Measurements from ENCODE around the gene SEMA3B.
"Not testable (repeated sequence)": the region's sequence is repeated elsewhere in the genome, so short reads cannot be mapped to it uniquely, and the experiment has no call there.

The SEMA3B gene

DNA sequence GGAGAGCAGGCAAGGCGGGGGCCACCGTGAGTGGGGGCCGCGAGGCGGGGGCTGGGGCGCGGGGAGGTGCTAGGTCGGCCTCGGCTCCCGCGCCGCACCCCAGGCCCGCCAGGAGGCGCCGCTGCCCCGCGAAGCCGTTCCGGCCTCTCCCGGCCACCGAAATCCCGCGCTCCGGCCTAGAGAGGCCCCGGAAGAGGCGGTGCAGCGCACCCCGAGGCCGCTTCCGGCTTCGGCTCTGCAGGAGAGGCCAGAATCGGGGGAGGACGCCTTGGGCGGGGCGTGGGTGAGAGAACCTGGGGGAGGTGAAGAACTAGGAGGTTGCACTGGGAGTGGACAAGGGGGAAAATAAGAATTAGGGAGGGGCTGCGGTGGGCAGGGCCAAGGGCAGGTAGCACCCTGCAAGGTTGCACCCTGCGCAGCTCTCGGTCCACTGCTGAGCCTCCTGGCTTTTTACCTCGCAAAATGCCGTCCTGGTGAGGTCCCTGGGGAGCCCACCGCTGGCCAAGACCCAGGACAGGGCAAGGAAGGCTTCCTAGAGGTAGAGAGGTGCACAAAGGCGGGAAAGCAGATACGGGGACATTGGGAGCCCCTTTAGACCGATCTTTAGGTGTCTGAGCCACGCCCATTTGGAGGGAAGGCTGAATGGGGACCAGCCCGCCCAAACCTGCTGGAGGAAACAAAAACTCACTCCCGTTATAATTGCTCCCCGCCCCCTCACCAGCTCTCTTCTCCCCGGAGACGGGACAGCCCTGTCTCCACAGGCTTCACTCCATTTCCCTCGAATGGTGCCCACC, 41.4 kb upstream of the SEMA3B start:
- peak; percentile 90 for ATAC-seq (ENCODE audit: low read depth)
- Histone ChIP-seq H3K9me3 (ENCODE audit: severe bottlenecking) (no peaks in the 10 kb centered on the region), H3K4me3 (ENCODE audit: severe bottlenecking) (peak overlapping the region; percentile 44), H3K27ac (ENCODE audit: poor library complexity, severe bottlenecking) (peak overlapping the region; percentile 66), H3K4me1 (ENCODE audit: insufficient read depth, poor library complexity, severe bottlenecking) (peaks cover 4% of the 10 kb centered on the region), H3K27me3 (ENCODE audit: insufficient read depth, poor library complexity, severe bottlenecking) (no peaks in the 10 kb centered on the region), H3K36me3 (ENCODE audit: low read depth) (no peaks in the 10 kb centered on the region)
- DNase-seq (ENCODE audit: low spot score) = peak; percentile 96
- TF ChIP-seq, protein P1, sequence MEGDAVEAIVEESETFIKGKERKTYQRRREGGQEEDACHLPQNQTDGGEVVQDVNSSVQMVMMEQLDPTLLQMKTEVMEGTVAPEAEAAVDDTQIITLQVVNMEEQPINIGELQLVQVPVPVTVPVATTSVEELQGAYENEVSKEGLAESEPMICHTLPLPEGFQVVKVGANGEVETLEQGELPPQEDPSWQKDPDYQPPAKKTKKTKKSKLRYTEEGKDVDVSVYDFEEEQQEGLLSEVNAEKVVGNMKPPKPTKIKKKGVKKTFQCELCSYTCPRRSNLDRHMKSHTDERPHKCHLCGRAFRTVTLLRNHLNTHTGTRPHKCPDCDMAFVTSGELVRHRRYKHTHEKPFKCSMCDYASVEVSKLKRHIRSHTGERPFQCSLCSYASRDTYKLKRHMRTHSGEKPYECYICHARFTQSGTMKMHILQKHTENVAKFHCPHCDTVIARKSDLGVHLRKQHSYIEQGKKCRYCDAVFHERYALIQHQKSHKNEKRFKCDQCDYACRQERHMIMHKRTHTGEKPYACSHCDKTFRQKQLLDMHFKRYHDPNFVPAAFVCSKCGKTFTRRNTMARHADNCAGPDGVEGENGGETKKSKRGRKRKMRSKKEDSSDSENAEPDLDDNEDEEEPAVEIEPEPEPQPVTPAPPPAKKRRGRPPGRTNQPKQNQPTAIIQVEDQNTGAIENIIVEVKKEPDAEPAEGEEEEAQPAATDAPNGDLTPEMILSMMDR (IDR thresholded peaks at IDR 0.05; ENCODE audit: poor library complexity, severe bottlenecking) = peak; percentile 98

DNA sequence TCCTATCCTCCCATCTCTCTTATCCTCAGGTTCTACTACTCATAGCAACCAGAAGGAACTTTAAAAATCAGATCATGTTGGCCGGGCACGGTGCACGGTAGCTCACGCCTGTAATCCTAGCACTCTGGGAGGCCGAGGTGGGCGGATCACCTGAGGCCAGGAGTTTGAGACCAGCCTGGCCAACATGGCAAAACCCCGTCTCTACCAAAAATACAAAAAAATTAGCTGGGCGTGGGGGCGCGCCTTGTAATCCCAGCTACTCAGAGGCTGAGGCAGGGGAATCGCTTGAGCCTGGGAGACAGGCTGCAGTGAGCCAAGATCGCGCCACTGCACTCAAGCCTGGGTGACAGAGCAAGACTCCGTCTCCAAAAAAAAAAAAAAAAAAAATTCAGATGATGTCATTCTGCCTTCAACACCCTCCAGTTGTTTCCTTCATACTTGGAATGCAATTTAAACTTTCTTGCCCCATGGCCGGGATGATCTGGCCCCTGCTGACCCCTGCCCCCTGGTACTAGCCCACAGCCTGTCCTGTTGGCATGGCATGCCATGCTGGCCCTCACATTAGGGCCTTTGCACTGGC, 40.7 kb upstream of the SEMA3B start:
- H3K4me1 ChIP-seq (ENCODE audit: insufficient read depth, poor library complexity, severe bottlenecking); H3K27me3 ChIP-seq (ENCODE audit: insufficient read depth, poor library complexity, severe bottlenecking); ATAC-seq (ENCODE audit: low read depth); H3K36me3 ChIP-seq (ENCODE audit: low read depth); DNase-seq (ENCODE audit: low spot score); H3K9me3 ChIP-seq (ENCODE audit: severe bottlenecking): not testable (repeated sequence)
- H3K4me3 ChIP-seq (ENCODE audit: severe bottlenecking) = peak overlapping the region; percentile 44
- peak overlapping the region; percentile 66 for H3K27ac ChIP-seq (ENCODE audit: poor library complexity, severe bottlenecking)

DNA sequence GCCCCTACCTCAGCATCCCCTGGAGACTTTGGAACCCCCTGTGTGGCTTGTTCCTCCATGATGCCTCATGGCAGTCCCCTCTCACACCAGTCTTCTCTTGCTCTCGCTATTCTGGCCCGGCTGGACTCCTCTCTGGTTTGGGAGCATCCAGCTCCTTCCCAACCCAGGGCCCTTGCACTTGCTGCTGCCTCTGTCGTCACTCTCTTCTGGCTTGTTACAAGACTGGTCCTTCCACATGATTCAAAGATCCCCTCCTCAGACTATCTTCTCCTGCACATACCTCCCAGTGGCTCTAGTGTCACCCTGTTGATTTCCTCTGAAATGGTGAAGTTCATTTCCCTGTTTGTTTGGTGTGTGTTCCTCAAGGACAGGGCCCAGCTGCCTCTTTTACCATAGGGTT, 39.5 kb upstream of the SEMA3B start:
- H3K4me3 ChIP-seq (ENCODE audit: severe bottlenecking) = no peak overlapping the region
- DNase-seq (ENCODE audit: low spot score) = no peak
- H3K36me3 ChIP-seq (ENCODE audit: low read depth) = no peaks in the 10 kb centered on the region
- H3K4me1 ChIP-seq (ENCODE audit: insufficient read depth, poor library complexity, severe bottlenecking) = peaks cover 4% of the 10 kb centered on the region
- H3K27ac ChIP-seq (ENCODE audit: poor library complexity, severe bottlenecking) = no peak overlapping the region
- ATAC-seq (ENCODE audit: low read depth) = no peak
- H3K9me3 ChIP-seq (ENCODE audit: severe bottlenecking) = no peaks in the 10 kb centered on the region
- TF ChIP-seq, protein P1 (IDR thresholded peaks at IDR 0.05; ENCODE audit: poor library complexity, severe bottlenecking) = no peak
- H3K27me3 ChIP-seq (ENCODE audit: insufficient read depth, poor library complexity, severe bottlenecking) = no peaks in the 10 kb centered on the region

DNA sequence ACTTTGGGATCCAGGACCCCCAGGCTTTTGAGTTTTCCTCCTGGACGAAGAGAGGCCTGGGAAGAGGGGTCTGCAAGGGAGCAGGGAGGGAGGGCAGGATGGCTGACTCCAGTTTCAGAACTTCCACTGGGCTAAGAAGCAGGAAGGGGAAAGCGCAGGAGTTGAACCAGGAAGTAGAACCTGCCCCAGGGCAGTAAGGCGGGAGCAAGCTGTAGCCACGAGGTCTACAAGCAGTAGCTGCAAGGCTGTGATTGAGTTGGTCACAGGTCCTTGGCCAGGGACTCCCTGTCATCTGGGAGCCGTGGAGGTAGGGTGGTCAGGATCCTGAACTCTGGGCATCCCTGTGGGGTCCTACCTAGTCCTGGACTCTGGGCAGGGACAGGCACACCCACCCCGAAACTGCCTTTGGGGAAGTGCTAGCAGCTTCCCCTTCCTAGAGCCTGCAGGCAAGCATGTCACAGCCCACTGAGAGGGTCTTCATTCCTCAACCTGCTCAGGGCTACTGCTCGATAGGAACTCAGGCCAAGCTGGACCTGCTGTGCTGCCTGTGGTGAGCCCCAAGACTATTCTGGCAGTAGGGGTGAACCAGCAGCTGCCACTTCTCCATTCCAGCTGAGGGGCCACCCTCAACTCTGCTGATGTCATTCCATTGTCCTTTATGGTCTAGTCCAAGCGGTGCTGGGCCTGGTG, 38.7 kb upstream of the SEMA3B start:
- no peak overlapping the region for H3K4me3 ChIP-seq (ENCODE audit: severe bottlenecking)
- no peaks in the 10 kb centered on the region for H3K36me3 ChIP-seq (ENCODE audit: low read depth)
- peaks cover 4% of the 10 kb centered on the region for H3K4me1 ChIP-seq (ENCODE audit: insufficient read depth, poor library complexity, severe bottlenecking)
- no peaks in the 10 kb centered on the region for H3K9me3 ChIP-seq (ENCODE audit: severe bottlenecking)
- no peak for ATAC-seq (ENCODE audit: low read depth)
- no peak for DNase-seq (ENCODE audit: low spot score)
- no peak overlapping the region for H3K27ac ChIP-seq (ENCODE audit: poor library complexity, severe bottlenecking)
- no peaks in the 10 kb centered on the region for H3K27me3 ChIP-seq (ENCODE audit: insufficient read depth, poor library complexity, severe bottlenecking)
- TF ChIP-seq, protein P1 (IDR thresholded peaks at IDR 0.05; ENCODE audit: poor library complexity, severe bottlenecking) = no peak

DNA sequence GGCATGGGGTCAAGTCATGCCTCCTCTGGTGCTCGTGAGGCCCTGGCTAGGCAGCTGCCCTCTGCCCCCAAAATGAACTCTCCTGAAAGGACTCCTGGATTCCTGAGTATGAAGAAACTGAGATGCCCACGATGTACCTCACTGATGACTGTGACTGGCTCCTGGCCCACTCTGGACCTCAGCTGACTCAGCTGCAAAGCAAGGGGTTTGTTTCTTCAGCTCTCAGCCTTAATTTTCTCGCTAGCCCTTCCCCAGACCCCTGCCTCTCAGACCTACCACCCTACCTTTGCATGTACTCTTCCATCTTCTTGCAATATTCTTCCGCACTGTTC, 38.2 kb upstream of the SEMA3B start:
- peaks cover 4% of the 10 kb centered on the region for H3K4me1 ChIP-seq (ENCODE audit: insufficient read depth, poor library complexity, severe bottlenecking)
- H3K9me3 ChIP-seq (ENCODE audit: severe bottlenecking) = no peaks in the 10 kb centered on the region
- no peak overlapping the region for H3K27ac ChIP-seq (ENCODE audit: poor library complexity, severe bottlenecking)
- no peaks in the 10 kb centered on the region for H3K36me3 ChIP-seq (ENCODE audit: low read depth)
- no peak overlapping the region for H3K4me3 ChIP-seq (ENCODE audit: severe bottlenecking)
- no peaks in the 10 kb centered on the region for H3K27me3 ChIP-seq (ENCODE audit: insufficient read depth, poor library complexity, severe bottlenecking)
- ATAC-seq (ENCODE audit: low read depth) (no peak), DNase-seq (ENCODE audit: low spot score) (no peak)
- TF ChIP-seq, protein P1 (IDR thresholded peaks at IDR 0.05; ENCODE audit: poor library complexity, severe bottlenecking) = no peak

Measured in RWPE2 (cell line).